Measurements from ENCODE around the gene EIF2S3.
"Not testable (repeated sequence)": the region's sequence is repeated elsewhere in the genome, so short reads cannot be mapped to it uniquely, and the experiment has no call there.

EIF2S3 gene

GRCh38 chrX:24054182-24055042, at the start of gene EIF2S3:
TSS of gene EIF2S3 (plus strand) at chrX:24054956. CDS start at chrX:24054969, 13 bp downstream.
- DNase-seq = peak; percentile 66 to 85 (median 82)

- DNase-seq = no peak
Observed at GRCh38 chrX:24005028-24005427, 49.7 kb upstream of the EIF2S3 start.

GRCh38 chrX:24005867-24006266, 48.9 kb upstream of the EIF2S3 start:
- no peak for DNase-seq

- DNase-seq = no peak
Observed at GRCh38 chrX:24012266-24012665, 42.5 kb upstream of the EIF2S3 start.

- no peak for DNase-seq
Observed at GRCh38 chrX:24014388-24015018, 40.3 kb upstream of the EIF2S3 start.

GRCh38 chrX:24017674-24018073, 37.1 kb upstream of the EIF2S3 start:
- no peak for DNase-seq

- DNase-seq = no peak
Observed at GRCh38 chrX:24018809-24019208, 35.9 kb upstream of the EIF2S3 start.

GRCh38 chrX:24019448-24019847, 35.3 kb upstream of the EIF2S3 start:
- no peak for DNase-seq

- no peak for DNase-seq
Observed at GRCh38 chrX:24020306-24020876, 34.4 kb upstream of the EIF2S3 start.

GRCh38 chrX:24023544-24023943, 31.2 kb upstream of the EIF2S3 start:
- DNase-seq = no peak

GRCh38 chrX:24023972-24024669, 30.6 kb upstream of the EIF2S3 start:
- DNase-seq = no peak

GRCh38 chrX:24024819-24025740, 29.7 kb upstream of the EIF2S3 start:
- peak; percentile 44 to 78 (median 69) for DNase-seq

- DNase-seq = no peak
Observed at GRCh38 chrX:24025741-24026403, 28.9 kb upstream of the EIF2S3 start.

GRCh38 chrX:24026432-24026831, 28.3 kb upstream of the EIF2S3 start:
- no peak for DNase-seq

- DNase-seq = no peak
Observed at GRCh38 chrX:24027086-24027485, 27.7 kb upstream of the EIF2S3 start, which contains the start of gene KLHL15. TSS of gene KLHL15 (minus strand) at chrX:24027186. CDS start at chrX:24006693, 20,493 bp downstream.

- DNase-seq = no peak
Observed at GRCh38 chrX:24027985-24028384, 26.8 kb upstream of the EIF2S3 start.

- DNase-seq = no peak
Observed at GRCh38 chrX:24030597-24030996, 24.2 kb upstream of the EIF2S3 start.

- DNase-seq = no peak
Observed at GRCh38 chrX:24034485-24034884, 20.3 kb upstream of the EIF2S3 start.

- DNase-seq = no peak
Observed at GRCh38 chrX:24037729-24038128, 17.0 kb upstream of the EIF2S3 start.

- DNase-seq = not testable (repeated sequence)
Observed at GRCh38 chrX:24046060-24046459, 8.7 kb upstream of the EIF2S3 start.

- not testable (repeated sequence) for DNase-seq
Observed at GRCh38 chrX:24049643-24050042, 5.1 kb upstream of the EIF2S3 start.

Data from activated naive CD4-positive, alpha-beta T cell (primary cell).